Keratinocyte (primary cell): ENCODE data around the gene PIP4K2B. TPM values are rescaled to one million over a fixed set of nuclear protein-coding genes. Genes with fewer than 3 reads are reported as not detected.

Source experiments
- DNase-seq: peaks from one replicate; pipeline ENCODE4 v3.0.0-alpha.2; 2011; ENCODE audit warnings: low read depth, missing footprints, low spot score
- FAIRE-seq: peaks from 2 replicates; lab custom pipeline; 2011; peaks lifted over from hg19 to GRCh38; lab: Jason Lieb, UNC
- H2AFZ ChIP-seq: 2 replicates; pipeline ENCODE4 v1.6.0; 2012; ENCODE audit warnings: low read length, control low read depth, inconsistent platforms; ENCODE audit not compliant: control insufficient read depth
- H3K27ac ChIP-seq: 2 replicates; pipeline ENCODE4 v1.5.1; 2011; ENCODE audit warnings: low read length; ENCODE audit not compliant: control insufficient read depth, insufficient read depth
- H3K27me3 ChIP-seq: 3 replicates; pipeline ENCODE4 v1.6.0; 2011; ENCODE audit warnings: low read length; ENCODE audit not compliant: control insufficient read depth, insufficient read depth; ENCODE audit errors: extremely low read depth
- H3K36me3 ChIP-seq, 2 experiments: 2 replicates in 1 of 2; 3 replicates in 1 of 2; pipeline ENCODE4 v1.5.1; 2011; ENCODE audit warnings: low read length in 2 of 2, mild to moderate bottlenecking in 1 of 2; ENCODE audit not compliant: control insufficient read depth in 2 of 2, insufficient read depth in 2 of 2; ENCODE audit errors: extremely low read depth in 1 of 2
- H3K4me1 ChIP-seq: 3 replicates; pipeline ENCODE4 v1.5.1; 2011; ENCODE audit warnings: low read length; ENCODE audit not compliant: control insufficient read depth, insufficient read depth; ENCODE audit errors: extremely low read depth
- H3K4me2 ChIP-seq: 3 replicates; pipeline ENCODE4 v1.6.0; 2011; ENCODE audit warnings: low read depth, low read length; ENCODE audit not compliant: control insufficient read depth, insufficient read depth; ENCODE audit errors: extremely low read depth
- H3K4me3 ChIP-seq, 3 experiments: fragments of 200-600 bp in 1 of 3; sonication (generic) in 1 of 3; 2 replicates in 2 of 3; 3 replicates in 1 of 3; pipeline ENCODE4 v1.5.1; 2011 to 2016; ENCODE audit warnings: low read length in 3 of 3, mild to moderate bottlenecking in 3 of 3, control low read depth in 2 of 3, inconsistent platforms in 1 of 3, low read depth in 1 of 3, mixed read lengths in 1 of 3, mixed run types in 1 of 3, moderate library complexity in 1 of 3; ENCODE audit not compliant: control insufficient read depth in 2 of 3, insufficient read depth in 2 of 3; ENCODE audit errors: extremely low read depth in 1 of 3
- H3K79me2 ChIP-seq: 2 replicates; pipeline ENCODE4 v1.6.0; 2012; ENCODE audit warnings: low read length; ENCODE audit not compliant: control insufficient read depth, insufficient read depth
- H3K9ac ChIP-seq: 3 replicates; pipeline ENCODE4 v1.6.0; 2011; ENCODE audit warnings: low read length; ENCODE audit not compliant: control insufficient read depth, insufficient read depth; ENCODE audit errors: extremely low read depth
- H3K9me1 ChIP-seq: 3 replicates; pipeline ENCODE4 v1.6.0; 2011; ENCODE audit warnings: low read length; ENCODE audit not compliant: control insufficient read depth, insufficient read depth; ENCODE audit errors: extremely low read depth
- H3K9me3 ChIP-seq: 2 replicates; pipeline ENCODE4 v1.5.1; 2012; ENCODE audit warnings: low read depth, low read length; ENCODE audit not compliant: control insufficient read depth
- H4K20me1 ChIP-seq: 3 replicates; pipeline ENCODE4 v1.6.0; 2011; ENCODE audit warnings: low read length; ENCODE audit not compliant: control insufficient read depth, insufficient read depth; ENCODE audit errors: extremely low read depth
- CTCF ChIP-seq, 3 experiments: IDR thresholded peaks in 1 of 3; conservative IDR thresholded peaks in 1 of 3; optimal IDR thresholded peaks in 1 of 3; 2 replicates in 2 of 3; 3 replicates in 1 of 3; pipeline versions ENCODE3 to v1.5.1; 2011; ENCODE audit warnings: low read length in 3 of 3, mild to moderate bottlenecking in 3 of 3, moderate library complexity in 2 of 3, control low read depth in 1 of 3, inconsistent platforms in 1 of 3; ENCODE audit not compliant: insufficient read depth in 2 of 3; ENCODE audit errors: extremely low read depth in 1 of 3
- EZH2 ChIP-seq: IDR thresholded peaks from one replicate; pipeline ENCODE4 v1.6.1; 2012; ENCODE audit warnings: inconsistent platforms, mild to moderate bottlenecking, low read length, moderate library complexity
- dilution Hi-C: fragments of 300-500 bp; cut with MboI; formaldehyde crosslinking; loops from one replicate; pipeline ENCODE4 v1.7.0; 2020; ENCODE audit warnings: low sequenced_read_pairs; ENCODE audit not compliant: extremely low pct_ligation_motif_present
- polyA plus RNA-seq, 5 experiments: library from polyadenylated mRNA; depleted of rRNA in 3 of 5; stranded (reverse) in 3 of 5; stranded (forward) in 1 of 5; unstranded in 1 of 5; fragments of >200 nt; gene quantifications; 1 replicate in 1 of 5; 2 replicates in 3 of 5; 3 replicates in 1 of 5; pipeline versions ENCODE4 v1.2.1 to v1.2.3, GENCODE V29; 2011 to 2012; ENCODE audit warnings: missing spikeins in 2 of 5, low read depth in 1 of 5, low replicate concordance in 1 of 5

The PIP4K2B gene
- polyA plus RNA-seq, 1 donor (not counting 4 experiments of a cell fraction or from before 2014, with no cell fraction given): 26.4 TPM

GRCh38 chr17:38768417-38768816 lies 30.9 kb downstream of the PIP4K2B start:
- dilution Hi-C loops: no loop called here
- Histone ChIP-seq H3K9me1 (no peaks in the 10 kb centered on the region), H3K27me3 (no peaks in the 10 kb centered on the region), H3K36me3 (peaks cover 33 to 36% of the 10 kb centered on the region in 2 experiments), H3K79me2 (no peaks in the 10 kb centered on the region), H4K20me1 (no peaks in the 10 kb centered on the region), H3K9me3 (no peaks in the 10 kb centered on the region), H2AFZ (no peak overlapping the region), H3K9ac (no peak overlapping the region), H3K27ac (no peak overlapping the region), H3K4me3 (no peak overlapping the region), H3K4me2 (no peak overlapping the region), H3K4me1 (no peaks in the 10 kb centered on the region)
- no peak for TF ChIP-seq CTCF (optimal IDR thresholded peaks at IDR 0.05 in 1 of 3, IDR thresholded peaks at IDR 0.05 in 1 of 3, conservative IDR thresholded peaks at IDR 0.05 in 1 of 3; ENCODE audit: extremely low read depth in 1 of 3, insufficient read depth in 2 of 3, low read length in 3 of 3)
- TF ChIP-seq EZH2: no peak
- DNase-seq: no peak
- no peak for FAIRE-seq

GRCh38 chr17:38766341-38766740 lies 33.0 kb downstream of the PIP4K2B start:
- dilution Hi-C loops: no loop called here
- H3K4me2 ChIP-seq: no peak overlapping the region
- H3K4me3 ChIP-seq: no peak overlapping the region
- H3K9me1 ChIP-seq: no peaks in the 10 kb centered on the region
- peaks cover 33 to 47% of the 10 kb centered on the region in 2 experiments for H3K36me3 ChIP-seq
- H3K79me2 ChIP-seq: no peaks in the 10 kb centered on the region
- FAIRE-seq (no peak), DNase-seq (no peak)
- no peak for TF ChIP-seq CTCF (optimal IDR thresholded peaks at IDR 0.05 in 1 of 3, IDR thresholded peaks at IDR 0.05 in 1 of 3, conservative IDR thresholded peaks at IDR 0.05 in 1 of 3; ENCODE audit: extremely low read depth in 1 of 3, insufficient read depth in 2 of 3, low read length in 3 of 3)
- no peak for TF ChIP-seq EZH2
- H3K9ac ChIP-seq: no peak overlapping the region
- H3K27me3 ChIP-seq: no peaks in the 10 kb centered on the region
- no peaks in the 10 kb centered on the region for H3K4me1 ChIP-seq
- H2AFZ ChIP-seq: no peak overlapping the region
- H3K9me3 ChIP-seq: no peaks in the 10 kb centered on the region
- H3K27ac ChIP-seq: no peak overlapping the region
- H4K20me1 ChIP-seq: no peaks in the 10 kb centered on the region
